IPS-15b (cell line): ENCODE results near the gene PEPD.

Experiments used
- H3K27me3 ChIP-seq: one replicate; pipeline ENCODE4 v1.6.1; 2013; ENCODE audit warnings: low read length; ENCODE audit not compliant: control insufficient read depth, insufficient read depth
- H3K36me3 ChIP-seq: one replicate; pipeline ENCODE4 v1.6.1; 2013; ENCODE audit warnings: low read length; ENCODE audit not compliant: control insufficient read depth, insufficient read depth
- H3K4me1 ChIP-seq: one replicate; pipeline ENCODE4 v1.6.1; 2013; ENCODE audit warnings: mild to moderate bottlenecking, low read length; ENCODE audit not compliant: control insufficient read depth, insufficient read depth
- H3K4me3 ChIP-seq: one replicate; pipeline ENCODE4 v1.5.1; 2013; ENCODE audit warnings: low read depth, low read length
- H3K9ac ChIP-seq: one replicate; pipeline ENCODE4 v1.6.1; 2013; ENCODE audit warnings: low read depth, mild to moderate bottlenecking, low read length
- H3K9me3 ChIP-seq: one replicate; pipeline ENCODE4 v1.6.1; 2013; ENCODE audit warnings: mild to moderate bottlenecking, low read length; ENCODE audit not compliant: control insufficient read depth, insufficient read depth

Gene PEPD

GRCh38 chr19:33416307-33417215, 105.0 kb downstream of the PEPD start:
- Histone ChIP-seq H3K9me3 (no peaks in the 10 kb centered on the region), H3K9ac (no peak overlapping the region), H3K36me3 (peaks cover 4% of the 10 kb centered on the region), H3K4me1 (peaks cover 2% of the 10 kb centered on the region), H3K27me3 (no peaks in the 10 kb centered on the region), H3K4me3 (peak overlapping the region; percentile 23)

DNA sequence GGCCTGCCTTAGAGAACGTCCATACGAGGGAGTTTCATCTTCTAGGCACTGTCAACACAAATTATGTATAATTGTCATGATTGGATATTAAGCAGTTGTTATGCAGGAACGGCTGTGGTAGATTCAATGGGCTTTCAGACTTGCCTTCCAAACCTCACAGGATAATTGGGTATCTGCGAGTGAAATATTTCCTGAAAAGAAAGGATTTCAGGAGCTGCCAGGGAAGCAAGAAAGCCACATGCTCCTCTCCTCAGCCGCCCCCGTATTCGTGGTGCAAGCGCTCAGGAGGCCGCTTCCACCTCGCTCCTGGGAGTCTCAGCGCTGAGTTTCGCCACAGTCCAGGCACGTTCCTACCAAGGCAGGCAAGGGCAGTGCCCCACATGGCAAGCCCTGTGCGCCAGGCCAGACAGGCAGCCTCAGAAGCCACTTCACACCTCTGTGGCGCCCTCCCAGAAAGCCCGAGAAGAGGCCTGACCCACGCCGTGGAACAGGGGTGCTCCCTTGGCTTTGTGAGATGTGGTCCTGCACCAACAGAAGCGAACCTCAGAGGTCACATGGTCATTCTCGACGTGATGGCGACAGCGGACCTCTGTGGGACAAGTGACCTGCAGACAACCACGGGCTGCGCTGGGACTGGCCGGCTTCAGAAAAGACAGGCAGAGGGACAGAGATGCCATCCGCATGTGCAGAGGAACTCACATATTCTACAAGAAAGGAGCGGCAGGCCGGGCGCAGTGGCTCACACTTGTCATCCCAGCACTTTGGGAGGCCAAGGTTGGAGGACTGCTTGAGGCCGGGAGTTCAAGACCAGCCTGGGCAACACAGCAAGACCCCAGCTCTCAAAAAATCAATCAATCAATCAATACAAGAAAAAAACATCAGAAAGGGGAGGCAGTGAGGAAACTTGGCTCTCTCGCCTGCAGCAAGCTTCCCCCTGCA, 106.7 kb downstream of the PEPD start:
- no peak overlapping the region for H3K9ac ChIP-seq
- peaks cover 6% of the 10 kb centered on the region for H3K36me3 ChIP-seq
- H3K4me3 ChIP-seq = no peak overlapping the region
- no peaks in the 10 kb centered on the region for H3K9me3 ChIP-seq
- no peaks in the 10 kb centered on the region for H3K27me3 ChIP-seq
- peaks cover 1% of the 10 kb centered on the region for H3K4me1 ChIP-seq

- H3K4me1 ChIP-seq = no peaks in the 10 kb centered on the region
- H3K4me3 ChIP-seq = no peak overlapping the region
- H3K9me3 ChIP-seq = no peaks in the 10 kb centered on the region
- H3K36me3 ChIP-seq = peaks cover 4% of the 10 kb centered on the region
- H3K27me3 ChIP-seq = no peaks in the 10 kb centered on the region
- H3K9ac ChIP-seq = no peak overlapping the region
Observed at GRCh38 chr19:33413868-33414666, 107.5 kb downstream of the PEPD start.

DNA sequence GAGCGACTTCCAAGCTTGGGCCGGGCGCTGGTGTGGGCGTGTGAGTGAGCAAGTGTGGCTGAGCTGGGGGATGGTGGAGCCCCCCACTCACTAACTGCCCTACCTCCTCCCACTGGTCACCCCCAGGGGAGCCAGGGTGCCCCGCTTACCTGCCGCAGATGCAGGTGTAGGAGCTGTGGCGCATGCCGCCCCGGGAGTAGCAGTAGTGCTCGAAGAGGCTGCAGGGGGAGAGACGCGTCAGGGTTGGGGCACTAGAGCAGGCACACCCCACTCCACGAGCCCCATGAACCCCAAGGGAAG, 108.2 kb downstream of the PEPD start:
- H3K9me3 ChIP-seq = no peaks in the 10 kb centered on the region
- H3K36me3 ChIP-seq = peaks cover 4% of the 10 kb centered on the region
- no peak overlapping the region for H3K4me3 ChIP-seq
- no peaks in the 10 kb centered on the region for H3K4me1 ChIP-seq
- no peak overlapping the region for H3K9ac ChIP-seq
- no peaks in the 10 kb centered on the region for H3K27me3 ChIP-seq

DNA sequence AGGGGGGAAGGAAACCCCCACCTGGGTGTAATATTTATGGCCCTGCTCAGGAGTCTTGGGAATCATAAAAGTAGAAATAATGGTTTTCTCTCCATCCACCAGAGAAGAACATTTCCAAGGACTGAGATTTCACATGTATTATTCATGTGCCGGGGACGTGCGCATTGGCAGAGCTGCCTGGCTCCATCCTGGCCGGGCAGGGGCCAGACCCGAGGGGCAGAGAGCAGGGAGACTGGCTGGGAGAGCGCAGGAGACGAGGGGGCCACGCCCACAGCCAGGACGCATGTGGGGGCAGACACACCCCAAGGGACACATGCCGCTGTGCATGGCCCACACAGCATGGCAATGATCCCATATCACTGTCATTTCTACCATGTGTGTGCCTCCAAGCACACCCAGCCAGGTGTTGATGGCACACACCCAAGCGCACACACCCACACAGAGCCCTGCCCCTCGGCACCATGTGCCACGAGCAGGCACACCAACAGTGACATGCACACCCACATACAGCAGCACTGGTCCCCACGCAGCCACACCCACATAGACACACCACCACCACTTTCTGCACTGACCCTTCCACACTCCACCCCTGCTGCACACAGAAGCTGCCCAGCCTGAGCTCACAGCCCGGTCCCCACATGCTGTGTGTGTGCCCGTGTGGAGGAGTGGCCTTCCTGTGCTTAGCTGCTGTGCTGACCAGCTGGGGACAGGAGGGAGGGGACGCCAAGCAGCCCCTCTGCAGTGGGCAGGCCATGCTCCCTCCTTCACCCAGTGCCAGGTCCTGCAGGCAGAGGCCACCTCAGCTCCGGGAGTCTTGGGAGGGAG, 108.8 kb downstream of the PEPD start:
- no peak overlapping the region for H3K4me3 ChIP-seq
- peaks cover 4% of the 10 kb centered on the region for H3K36me3 ChIP-seq
- H3K9me3 ChIP-seq = no peaks in the 10 kb centered on the region
- no peaks in the 10 kb centered on the region for H3K27me3 ChIP-seq
- no peak overlapping the region for H3K9ac ChIP-seq
- no peaks in the 10 kb centered on the region for H3K4me1 ChIP-seq

DNA sequence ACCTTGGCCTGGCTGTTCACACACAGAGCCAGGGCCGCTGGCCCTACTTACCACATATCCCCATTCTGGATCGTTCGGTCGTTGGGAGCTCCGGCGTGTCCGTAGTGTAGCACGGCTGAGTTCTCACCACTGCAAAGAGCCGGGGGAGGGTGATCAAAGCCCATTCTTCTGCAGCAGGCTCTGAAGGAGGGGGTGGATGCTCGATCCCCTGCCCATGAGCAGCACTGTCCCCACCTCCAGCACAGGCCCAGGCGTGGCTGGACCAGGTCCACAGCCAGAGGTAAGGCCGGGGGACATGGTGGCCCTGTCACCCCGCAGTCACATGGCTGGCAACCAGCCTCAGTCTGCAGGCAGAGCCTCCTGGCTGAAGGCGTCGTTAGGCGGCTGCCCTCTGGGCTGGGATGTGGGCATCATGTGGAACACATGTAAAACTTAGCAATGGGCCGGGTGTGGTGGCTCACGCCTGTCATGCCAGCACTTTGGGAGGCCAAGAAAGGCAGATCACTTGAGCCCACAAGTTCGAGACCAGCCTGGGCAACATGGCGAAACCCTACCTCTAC, 109.9 kb downstream of the PEPD start:
- H3K9ac ChIP-seq = no peak overlapping the region
- no peak overlapping the region for H3K4me3 ChIP-seq
- H3K27me3 ChIP-seq = no peaks in the 10 kb centered on the region
- H3K4me1 ChIP-seq = peaks cover under 1% of the 10 kb centered on the region
- H3K9me3 ChIP-seq = no peaks in the 10 kb centered on the region
- H3K36me3 ChIP-seq = peaks cover 4% of the 10 kb centered on the region

GRCh38 chr19:33410915-33411401, 110.6 kb downstream of the PEPD start:
- H3K27me3 ChIP-seq = no peaks in the 10 kb centered on the region
- H3K9me3 ChIP-seq = no peaks in the 10 kb centered on the region
- H3K4me1 ChIP-seq = peaks cover 3% of the 10 kb centered on the region
- H3K9ac ChIP-seq = no peak overlapping the region
- peaks cover 6% of the 10 kb centered on the region for H3K36me3 ChIP-seq
- no peak overlapping the region for H3K4me3 ChIP-seq

DNA sequence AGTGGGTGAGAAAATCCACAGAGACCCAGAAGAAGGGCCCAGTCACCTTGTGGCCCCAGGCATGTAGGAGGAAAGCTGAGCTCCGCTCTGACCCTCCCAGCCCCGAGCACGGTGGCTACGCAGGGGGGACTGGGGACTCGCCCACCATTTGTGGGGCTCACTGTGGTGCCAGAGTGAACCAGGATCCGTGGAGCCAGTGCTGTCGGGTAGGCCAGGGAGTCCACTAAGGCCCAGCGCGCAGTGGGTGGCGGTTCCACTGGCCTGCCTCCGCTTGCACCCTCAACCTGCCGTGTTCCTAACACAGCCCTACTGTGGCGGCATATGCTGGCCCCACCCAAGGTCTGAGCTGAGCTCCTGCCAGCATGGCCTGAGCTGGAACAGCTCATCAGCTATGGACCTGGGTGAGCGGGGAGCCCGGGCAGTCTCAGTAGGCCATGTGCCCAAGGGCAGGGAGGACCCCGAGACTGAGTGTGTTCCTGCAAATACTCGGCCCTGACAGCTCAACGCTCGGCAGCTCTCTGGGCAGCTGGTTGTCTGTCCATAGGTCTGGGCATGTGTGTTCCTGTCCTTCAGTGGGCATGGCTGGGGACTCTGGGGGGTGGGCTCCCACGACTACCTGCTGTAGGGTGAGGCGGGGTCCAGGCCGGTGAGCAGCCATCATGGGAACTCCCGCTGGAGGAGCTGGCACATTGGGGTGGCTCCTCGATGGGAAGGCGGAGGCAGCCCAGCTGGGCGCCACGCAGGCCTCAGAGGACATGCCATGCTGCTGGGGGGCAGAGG, 111.5 kb downstream of the PEPD start:
- no peak overlapping the region for H3K9ac ChIP-seq
- H3K27me3 ChIP-seq = no peaks in the 10 kb centered on the region
- H3K36me3 ChIP-seq = peaks cover 11% of the 10 kb centered on the region
- peaks cover 3% of the 10 kb centered on the region for H3K4me1 ChIP-seq
- no peak overlapping the region for H3K4me3 ChIP-seq
- no peaks in the 10 kb centered on the region for H3K9me3 ChIP-seq

GRCh38 chr19:33408538-33409434, 112.8 kb downstream of the PEPD start:
- Histone ChIP-seq H3K4me3 (no peak overlapping the region), H3K27me3 (no peaks in the 10 kb centered on the region), H3K9ac (no peak overlapping the region), H3K9me3 (no peaks in the 10 kb centered on the region), H3K4me1 (peaks cover 3% of the 10 kb centered on the region), H3K36me3 (peaks cover 11% of the 10 kb centered on the region)
